Activated T-cell treated with anti-CD3 and anti-CD28 coated beads for 1 hour (primary cell): ENCODE data around the gene MAP1LC3B.
"Not testable (repeated sequence)": the region's sequence is repeated elsewhere in the genome, so short reads cannot be mapped to it uniquely, and the experiment has no call there.

Experiments
- DNase-seq: peaks from one replicate; pipeline ENCODE4 v3.0.0-alpha.2; 2020; ENCODE audit warnings: low read depth

The MAP1LC3B gene

DNA sequence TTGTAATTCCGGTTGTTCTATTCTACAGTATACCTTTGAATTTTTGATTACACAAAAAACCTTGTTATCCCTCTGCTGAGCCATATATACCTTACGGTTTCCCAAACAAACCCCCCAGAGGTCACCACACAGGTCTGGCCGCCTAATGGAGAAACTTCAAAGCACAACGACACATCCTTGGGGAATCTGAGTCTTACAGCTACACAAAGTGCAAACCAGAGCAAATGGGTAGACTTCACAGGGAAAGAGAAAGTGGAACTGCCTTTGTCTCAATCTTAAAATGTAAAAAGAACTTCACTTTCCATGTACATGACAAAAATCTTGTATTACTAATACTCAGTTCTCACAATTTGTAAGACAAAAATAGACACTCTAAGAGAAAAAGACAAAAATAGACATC is 11.3 kb upstream of the MAP1LC3B start:
- no peak for DNase-seq

DNA sequence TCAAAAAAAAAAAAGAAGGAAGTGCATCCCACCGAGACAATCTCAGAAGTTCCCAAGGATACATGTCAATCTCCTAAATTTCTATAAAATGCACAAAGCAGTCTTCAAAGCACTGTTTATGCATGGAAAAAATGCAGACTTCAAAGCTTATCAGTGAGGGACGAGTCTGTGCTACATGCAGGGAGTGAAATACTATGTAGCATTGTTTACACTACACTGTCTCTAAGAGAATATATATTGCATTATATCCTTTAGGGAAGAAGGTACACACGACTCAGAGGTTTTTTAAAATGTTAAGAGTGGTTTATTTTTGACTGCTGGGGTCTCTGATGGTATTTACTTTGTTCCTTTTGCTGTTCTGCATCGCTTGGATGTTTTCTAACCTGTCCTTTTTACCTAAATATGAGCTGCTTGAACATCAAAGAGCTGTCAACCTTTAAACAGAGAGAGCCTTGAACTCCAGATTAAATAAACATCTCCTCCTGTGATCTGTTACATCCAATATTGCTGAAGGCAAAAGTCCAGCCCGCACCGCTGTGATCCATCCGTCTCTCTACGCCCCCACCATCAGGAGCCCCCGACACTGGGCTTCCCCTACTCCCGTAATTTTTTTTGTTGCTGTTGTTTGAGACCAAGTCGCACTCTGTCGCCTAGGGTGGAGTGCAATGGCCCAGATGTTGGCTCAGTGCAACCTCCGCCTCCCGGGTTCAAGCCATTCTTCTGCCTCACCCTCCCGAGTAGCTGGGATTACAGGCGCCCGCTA is 9.9 kb upstream of the MAP1LC3B start:
- no peak for DNase-seq

DNA sequence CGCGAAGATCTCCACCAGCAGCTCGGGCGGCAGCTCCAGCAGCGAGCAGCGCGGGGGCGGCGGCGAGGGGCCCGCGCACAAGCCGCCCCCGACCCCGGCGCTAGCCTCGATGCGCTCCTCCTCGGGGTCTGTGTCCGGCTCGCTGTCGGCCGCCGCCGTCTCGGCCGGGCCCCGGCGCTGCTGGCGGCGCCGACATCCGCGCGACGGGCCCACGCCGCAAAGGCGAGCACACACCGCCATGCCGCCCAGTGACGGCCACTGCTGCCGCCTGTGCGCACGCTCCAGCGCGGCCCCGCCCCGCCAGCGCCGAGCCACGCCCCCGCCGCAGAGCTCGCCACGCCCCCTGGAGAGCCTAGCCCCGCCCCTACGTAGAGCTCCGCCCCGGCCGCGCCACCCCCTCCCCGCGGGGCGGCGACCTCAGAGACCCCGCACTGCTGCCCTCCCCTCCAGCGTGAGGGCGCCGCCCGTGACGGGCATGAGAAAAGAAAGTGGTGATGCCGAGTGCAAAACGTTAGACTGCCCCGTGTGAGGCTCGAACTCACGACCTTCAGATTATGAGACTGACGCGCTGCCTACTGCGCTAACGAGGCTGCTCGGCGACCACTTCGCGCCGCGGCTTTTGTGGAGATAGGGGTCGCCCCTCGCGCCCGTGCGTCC is 8.5 kb upstream of the MAP1LC3B start, which contains the start of gene FBXO31:
FBXO31 (minus strand) TSS at position 272 of the 657 bp plus-strand sequence; CDS start at position 240, 32 bp downstream.
- DNase-seq = peak; percentile 85

DNA sequence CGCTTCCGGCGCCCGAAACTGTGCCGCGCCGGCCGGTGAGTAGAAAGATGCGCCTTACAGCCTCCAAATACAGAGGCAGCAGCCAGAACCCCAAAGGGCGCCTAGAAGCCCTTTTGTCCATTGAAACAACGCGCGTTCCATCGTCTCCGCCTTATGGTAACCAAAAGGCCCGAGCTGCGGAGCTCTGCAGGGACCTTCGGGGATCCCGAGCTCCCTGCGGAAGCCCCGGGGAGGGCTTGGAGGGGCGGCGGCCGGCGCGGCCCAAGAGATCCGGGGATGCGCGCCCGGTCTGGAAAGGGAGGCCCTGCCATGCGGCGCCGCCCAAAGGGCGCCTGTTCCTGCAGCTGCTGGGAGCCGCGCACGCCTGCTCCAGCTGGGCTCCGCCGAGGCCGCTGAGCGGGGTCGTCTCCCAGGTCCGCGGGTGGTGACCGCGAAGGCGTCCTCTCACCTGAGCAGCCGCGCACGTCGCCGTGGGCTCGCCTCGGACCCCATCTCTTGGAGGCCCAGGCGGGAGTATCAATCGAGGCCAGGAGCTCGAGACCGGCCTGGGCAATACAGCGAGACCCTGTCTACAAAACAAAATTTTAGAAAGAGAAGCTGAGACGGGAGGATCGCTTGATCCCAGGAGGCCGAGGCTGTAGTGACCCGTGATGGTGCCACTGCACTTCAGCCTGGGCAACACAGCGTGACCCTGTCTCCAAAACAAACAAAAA is 7.8 kb upstream of the MAP1LC3B start:
- no peak for DNase-seq

DNA sequence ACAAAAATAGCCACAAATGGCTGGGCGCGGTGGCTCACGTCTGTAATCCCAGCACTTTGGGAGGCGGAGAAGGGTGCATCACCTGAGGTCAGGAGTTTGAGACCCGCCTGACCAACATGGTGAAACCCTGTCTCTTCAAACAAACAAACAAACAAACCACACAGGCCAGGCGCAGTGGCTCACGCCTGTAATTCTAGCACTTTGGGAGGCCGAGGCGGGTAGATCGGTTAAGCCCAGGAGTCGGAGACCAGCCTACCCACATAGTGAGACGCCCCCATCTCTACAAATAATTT is 7.3 kb upstream of the MAP1LC3B start:
- DNase-seq = not testable (repeated sequence)

DNA sequence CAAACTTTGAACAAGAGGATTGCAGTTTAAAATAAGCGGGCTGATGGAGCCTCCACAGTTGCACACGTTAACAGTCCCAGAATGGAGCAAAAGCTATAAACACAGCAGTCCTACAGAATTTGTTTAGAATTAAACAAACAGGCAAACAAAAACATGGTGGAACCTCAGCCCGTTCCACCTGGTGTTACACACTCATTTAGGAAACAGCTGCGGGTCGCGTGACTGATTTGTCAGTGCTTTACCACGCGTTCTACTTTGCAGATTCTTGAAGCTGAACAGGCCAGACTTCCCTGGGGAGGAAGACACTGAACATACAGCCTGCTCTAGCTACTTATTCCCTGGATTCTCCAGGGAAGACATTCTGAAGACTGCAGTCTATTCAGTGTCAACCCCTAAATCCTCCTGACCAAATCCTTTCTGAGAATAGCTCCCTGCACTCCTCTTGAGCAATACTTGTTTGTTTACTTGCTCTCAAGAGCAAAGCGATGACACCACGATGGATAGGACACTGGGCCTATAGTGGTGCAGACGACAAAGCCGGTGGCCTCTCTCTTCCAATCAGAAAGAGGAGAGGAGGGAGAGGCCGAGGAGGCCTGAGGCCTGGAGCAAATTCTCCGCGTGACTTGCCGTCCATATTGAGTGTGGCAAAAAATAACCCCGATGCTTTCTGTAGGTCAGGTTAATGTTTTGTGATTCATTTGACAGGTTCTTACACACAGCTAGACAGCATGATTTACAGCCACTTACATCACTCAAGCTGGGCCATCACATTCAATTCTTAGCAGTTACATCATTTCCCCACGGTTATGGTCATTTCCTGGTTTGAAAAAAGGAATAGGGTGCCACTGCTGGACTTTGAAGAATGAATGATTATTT is 4.0 kb upstream of the MAP1LC3B start:
- DNase-seq = peak; percentile 67

DNA sequence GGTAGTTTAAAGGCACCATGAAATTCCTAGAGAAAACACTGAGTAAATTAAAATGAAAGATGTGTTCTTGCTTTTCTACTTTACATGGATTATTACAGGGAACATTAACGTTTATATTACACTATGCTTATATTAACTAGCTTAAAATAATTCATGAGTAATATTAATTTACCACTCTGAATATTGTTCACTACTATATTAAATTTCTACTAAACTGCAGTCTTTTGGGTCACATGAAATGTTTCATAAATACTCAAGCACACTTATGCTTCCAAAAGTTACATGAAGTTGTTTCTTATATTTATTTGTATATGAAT is 3.4 kb upstream of the MAP1LC3B start:
- no peak for DNase-seq

DNA sequence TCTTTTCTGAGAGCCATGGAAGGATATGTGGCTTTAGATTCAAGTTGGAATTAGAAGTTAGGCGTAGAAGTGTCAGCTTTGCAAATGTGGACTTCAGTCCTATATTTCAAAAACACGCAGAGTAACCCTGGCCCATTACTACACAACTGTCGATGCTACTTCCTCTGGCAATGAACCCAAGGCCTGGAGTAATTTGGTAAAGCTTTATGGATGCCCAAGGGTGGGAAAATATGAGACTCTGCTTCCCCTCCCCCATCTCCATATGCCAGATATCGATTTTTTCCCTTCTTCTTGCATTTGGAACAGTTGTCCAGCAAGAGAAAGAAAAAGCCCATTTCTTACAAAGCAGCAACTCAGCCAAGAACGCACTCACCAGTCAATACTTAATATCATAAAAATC is 2.9 kb upstream of the MAP1LC3B start:
- no peak for DNase-seq

DNA sequence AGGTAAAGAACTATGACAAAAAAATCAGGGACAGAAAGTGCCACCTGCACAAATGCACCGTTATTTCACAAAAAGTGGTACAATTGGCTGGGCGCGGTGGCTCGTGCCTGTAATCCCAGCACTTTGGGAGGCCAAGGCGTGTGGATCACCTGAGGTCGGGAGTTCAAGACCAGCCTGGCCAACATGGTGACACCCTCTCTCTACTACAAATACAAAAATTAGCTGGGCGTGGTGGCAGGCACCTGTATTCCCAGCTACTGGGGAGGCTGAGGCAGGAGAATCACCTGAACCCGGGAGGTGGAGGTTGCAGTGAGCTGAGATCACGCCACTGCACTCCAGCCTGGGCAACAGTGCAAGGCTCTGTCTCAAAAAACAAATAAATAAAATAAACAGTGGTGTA is 2.2 kb upstream of the MAP1LC3B start:
- not testable (repeated sequence) for DNase-seq

DNA sequence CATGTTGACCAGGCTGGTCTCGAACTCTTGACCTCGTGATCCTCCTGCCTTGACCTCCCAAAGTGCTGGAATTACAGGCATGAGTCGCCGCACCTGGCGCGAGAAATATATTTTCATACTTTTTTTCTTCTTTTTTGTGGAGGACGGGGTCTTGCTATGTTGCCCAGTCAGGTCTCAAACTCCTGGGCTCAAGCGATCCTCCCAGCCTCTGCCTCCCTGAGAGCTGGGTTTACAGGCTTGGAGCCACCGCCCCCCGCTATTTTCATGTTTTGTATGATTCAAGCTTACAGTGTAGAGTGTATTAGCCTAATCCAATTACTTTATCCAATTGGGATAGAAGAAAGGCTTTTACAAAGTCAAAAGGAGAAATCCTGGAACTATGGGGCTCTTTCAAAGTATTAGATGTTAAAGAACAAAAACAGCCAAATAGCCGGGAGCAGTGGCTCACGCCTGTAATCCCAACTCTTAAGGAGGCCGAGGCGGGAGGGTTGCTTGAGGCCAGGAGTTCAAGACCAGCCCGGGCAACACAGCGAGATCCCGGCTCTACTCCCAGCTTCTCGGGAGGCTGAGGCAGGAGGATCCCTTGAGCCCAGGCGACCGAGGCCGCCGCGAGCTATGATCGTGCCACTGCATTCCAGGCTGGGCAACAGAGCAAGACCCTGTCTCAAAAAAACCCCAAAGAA is 1.4 kb upstream of the MAP1LC3B start:
- DNase-seq = no peak

DNA sequence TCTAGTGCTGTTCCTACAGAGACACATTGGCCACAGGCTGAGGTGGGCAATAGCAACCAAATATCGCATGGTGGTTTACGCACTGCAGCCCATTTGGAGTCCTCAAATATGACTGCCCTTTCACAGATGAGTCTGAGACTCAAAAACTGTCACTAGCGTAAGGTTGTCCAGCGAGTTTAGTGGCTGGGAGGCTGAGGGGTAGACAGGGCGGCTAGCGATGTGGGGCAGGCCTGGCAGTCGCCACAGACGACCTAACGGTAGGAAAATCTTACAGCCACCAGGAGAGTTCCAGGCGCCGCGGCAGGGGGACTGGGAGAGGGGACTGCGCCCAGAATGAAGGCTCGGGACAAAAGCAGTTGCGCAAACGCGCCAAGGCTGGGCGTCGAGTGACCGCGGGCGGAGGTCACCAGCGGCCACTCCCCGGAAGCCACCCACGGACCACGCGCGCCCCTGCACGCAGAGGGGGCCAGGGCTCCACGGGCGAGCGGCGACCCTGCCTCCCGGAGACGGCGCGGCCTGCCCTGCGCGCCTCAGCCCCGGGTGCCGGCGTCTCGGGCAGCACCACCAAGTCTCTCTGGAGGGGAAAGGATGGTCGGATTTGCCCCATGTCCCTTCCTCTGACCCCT is 699 bp upstream of the MAP1LC3B start:
- DNase-seq = no peak

DNA sequence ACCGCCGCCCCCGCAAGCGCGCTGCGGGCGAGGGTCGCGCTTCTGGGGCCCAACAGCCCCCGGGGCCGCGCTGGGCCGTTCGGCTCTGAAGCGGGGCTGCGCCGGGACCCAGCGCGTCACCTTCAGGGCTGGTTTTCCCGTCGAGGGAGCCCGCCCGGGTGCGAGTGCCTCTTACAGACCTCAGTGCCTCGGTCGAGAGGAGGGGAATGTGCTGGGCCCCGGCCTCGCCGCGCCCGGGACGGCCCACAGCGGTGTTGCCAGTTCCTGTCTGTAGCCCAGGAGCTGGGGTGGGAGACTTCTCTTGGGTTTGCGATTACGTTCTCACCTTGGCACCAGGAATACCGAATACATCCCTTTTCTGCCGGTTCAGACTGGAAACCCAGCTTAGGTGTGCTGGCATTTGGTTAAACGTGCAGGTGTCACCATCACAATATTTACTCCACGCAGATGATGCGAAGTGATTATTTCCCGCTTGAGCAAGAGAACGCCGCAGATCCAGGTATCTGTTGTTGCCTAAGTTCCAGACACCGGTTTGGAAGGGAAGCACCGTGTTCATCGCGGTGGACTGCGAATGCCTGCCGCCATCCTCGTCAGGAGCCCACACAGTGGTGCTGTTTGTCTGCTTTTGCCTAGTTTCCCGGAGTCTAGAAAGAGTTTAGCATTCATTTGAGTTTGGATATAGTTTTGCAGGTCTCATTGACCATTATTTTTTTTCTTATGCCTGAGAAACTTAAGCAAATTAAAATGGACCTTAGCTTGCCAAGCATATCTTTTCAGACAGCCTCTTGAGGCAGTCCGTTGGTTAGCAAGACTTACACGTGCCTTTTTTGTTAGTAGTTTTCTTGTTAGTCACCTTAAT is 914 bp downstream of the MAP1LC3B start:
- peak; percentile 15 for DNase-seq

DNA sequence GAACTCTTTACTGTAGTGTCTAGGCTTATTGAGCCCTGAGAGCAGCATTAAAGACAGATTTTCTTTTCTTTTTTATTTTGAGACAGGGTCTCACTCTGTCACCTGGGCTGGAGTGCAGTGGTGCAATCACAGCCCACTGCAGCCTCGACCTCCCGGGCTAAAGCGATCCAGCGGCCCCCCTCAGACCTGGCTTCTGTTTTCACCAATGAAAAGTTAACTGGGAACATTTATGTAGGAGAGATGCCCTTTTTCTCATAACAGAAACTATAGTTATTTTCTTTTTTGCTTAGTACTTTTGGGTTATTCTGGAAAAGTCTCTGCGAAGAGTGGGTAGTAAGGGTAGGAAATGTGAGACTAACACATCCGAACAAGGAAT is 1.5 kb downstream of the MAP1LC3B start:
- no peak for DNase-seq

DNA sequence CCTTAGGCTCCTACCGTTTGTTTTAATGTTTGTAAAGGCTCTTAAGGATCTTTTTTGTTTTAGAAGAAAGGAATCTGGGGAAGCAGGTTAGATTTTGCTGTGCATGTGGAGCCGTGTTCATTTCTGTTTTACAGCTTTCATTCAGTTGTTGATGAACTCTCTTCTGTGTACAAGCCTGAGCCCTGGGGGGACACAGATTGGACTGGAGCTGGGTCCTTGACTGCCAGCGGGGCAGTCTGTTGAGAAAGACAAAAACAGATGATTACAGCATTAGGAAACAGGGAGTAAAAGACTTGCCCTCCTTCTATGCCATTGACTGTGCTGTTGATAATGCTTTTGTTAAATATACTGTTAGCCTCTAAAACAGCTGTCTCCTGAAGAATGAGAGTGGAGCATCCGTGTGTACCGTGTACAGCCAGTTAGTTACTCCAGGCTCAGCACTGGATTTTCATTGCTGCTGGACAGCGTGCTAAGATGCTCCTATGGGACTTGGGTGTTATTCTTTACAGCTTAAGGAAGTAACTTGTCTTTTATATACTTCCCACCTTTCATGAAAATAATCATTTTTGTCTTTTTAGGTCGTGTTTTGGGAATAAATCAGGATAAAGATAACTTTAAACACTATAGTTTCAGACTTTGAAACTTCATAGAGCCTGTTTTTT is 3.2 kb downstream of the MAP1LC3B start:
- no peak for DNase-seq

DNA sequence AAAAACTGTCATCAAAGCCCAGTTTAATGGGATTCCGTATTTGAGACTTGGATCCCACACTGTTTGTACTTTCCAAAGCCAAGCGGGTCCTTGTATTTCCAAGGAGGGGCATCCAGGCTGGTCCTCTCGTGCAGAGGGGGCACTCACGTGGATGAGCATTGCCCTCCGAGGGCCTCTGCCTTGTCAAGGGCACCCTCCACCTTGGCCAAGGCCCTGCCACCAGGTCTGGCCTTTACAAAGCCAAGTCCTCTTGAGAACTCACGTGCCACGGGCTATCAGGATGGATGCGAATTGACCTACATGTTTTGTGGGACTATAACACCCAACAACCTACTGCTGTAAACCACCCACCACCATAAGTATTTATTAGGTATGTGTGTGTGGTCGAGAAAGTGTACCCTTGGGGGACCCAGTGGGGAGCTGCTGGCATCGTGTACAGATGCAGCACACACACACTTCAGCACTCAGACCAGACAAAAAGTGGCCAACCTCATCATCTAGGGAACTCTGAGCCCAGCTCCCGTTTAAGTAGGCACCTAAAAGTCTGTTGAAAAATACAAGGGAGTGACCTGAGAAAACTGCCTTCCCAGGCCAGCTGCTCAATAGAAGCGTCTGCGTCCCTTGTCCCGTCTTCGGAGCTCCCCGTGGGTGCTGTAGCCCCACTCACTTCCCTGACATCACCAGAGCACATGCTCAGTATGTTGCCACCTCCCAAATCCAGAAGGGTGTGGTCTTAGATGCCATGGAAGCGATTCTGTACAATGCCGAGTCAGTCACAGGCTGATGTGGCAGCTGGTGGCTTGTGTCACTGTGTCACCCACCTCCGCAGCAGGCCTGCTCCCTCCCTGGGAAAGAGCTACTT is 12.9 kb downstream of the MAP1LC3B start:
- no peak for DNase-seq

DNA sequence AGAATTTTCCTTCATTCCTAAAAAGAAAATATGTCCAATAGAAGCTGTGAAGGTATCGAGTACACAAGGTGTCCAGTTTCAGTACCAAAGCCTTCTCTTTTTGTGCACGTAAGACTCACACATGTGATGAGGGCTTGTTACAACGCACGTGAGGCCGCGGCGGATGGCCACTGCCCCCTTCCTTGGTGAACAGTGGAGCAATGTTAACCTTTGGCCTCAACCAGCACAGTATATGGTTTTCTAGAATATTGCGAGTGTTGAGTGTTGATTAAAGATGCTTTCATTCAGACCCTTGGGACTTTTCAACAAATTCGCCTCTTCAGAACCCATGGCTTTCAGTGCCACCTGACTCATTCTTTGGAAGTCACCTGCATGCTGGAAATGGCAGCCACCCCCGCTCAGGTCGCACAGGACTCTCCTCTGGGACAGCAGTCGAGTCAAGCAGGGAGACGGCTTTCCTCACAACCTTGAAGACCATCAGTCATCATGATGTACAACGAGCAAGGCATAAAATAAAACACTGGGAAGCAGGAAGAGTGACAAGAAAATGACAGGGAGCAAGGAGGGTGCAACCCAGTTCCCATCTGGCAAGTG is 14.5 kb downstream of the MAP1LC3B start:
- DNase-seq = no peak

DNA sequence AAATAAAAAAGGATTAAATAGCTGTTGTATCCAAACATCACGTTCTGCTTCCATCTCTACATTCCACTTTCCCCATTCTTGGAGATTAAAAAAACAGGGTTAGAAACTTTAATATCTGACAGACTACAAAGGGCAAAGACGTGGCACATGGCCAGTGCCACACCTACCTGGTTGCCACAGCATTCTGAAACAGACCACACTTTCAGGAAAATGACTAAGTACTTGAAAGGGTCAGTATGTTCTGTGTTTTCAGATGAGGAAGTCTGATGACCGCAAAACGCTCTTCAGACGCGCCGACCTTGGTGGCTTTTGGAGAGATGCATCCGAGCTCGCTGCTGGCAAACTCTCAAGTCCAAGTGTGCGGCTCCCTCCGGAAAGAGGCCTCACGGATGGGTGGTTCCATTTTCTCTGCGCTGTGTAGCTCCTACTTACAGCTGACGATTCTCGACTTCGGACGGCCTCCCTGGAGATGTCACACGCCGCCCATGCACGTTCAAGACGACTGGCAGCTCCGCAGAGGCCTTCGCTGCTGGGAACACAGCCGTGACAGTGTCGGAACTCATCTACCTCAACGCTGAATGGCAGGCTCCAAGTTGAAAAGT is 15.5 kb downstream of the MAP1LC3B start:
- no peak for DNase-seq

DNA sequence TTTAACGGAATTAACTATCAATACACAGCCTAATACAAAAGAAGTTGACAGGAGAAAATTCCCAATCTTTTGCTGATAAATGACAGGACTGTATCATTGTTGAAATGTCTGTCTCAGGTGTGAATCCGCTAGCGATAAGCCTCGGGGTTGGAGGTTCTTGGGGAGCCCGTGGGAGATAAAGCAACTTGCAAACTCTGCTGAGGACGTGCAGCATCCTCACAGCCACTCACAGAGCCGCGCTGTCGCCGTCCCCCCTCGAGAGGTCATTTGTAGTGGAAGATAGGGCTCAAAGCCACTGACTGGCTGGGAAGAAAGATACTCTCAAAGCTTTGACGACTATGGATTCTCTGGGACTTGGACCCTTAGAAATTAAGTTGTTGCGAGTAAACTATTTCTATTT is 17.0 kb downstream of the MAP1LC3B start:
- no peak for DNase-seq
